HG03378 (cell line): Measurements from ENCODE around the gene CD300LD.
"Not testable (repeated sequence)": the region's sequence is repeated elsewhere in the genome, so short reads cannot be mapped to it uniquely, and the experiment has no call there.

Source experiments
- ATAC-seq: cut with Tn5 transposase; IDR thresholded peaks from one replicate; pipeline ENCODE4 v1.9.1; 2021; ENCODE audit warnings: mild to moderate bottlenecking, moderate library complexity; ENCODE audit not compliant: unreplicated experiment

Gene CD300LD

DNA sequence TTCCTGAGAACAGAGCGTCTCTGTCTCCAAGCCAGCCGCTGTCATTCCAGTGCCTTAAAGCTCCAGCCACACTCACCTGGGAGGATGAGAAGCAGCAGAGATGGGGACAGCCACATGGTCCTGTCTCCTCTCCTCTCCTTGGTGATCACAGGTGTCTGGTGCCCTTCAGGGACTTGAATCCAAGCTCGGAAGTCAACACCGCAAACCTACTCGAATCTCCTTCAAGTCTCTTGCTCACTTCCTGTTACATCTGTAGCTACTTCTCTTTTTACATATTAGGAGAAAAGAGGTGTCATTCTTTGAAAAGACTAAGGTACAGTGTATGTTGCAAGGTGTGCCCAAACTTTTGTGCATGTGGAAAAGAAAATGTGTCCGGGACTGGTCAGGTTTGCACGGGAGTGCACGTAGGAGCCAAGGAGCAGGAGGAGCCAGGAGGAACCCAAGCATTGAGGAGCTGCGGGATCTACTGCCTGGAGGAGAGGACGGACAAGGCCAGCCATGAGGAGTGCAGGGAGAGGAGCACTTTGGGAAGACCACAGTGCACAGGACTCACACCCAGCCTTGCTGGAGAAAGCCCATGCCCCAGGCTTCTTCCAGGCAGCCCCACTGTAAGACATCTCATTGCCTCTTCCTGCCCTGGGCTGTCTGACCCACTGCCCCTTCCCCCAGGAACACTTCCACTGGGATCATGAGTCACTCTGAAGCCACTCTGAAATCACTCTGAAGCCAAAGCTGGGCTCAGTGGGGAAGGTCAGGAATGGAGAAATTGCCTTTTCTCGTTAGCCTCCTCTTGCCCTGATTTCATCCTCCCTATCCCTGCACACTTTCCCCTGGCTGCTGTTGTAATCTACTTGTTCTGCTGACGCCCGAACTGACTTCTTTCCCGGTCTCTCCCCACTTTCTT, at the start of gene CD300LD:
Gene CD300LD, minus strand, starts transcription at position 197 of the 904 bp plus-strand sequence. Its CDS starts 81 bp downstream, at position 116.
- ATAC-seq = no peak

DNA sequence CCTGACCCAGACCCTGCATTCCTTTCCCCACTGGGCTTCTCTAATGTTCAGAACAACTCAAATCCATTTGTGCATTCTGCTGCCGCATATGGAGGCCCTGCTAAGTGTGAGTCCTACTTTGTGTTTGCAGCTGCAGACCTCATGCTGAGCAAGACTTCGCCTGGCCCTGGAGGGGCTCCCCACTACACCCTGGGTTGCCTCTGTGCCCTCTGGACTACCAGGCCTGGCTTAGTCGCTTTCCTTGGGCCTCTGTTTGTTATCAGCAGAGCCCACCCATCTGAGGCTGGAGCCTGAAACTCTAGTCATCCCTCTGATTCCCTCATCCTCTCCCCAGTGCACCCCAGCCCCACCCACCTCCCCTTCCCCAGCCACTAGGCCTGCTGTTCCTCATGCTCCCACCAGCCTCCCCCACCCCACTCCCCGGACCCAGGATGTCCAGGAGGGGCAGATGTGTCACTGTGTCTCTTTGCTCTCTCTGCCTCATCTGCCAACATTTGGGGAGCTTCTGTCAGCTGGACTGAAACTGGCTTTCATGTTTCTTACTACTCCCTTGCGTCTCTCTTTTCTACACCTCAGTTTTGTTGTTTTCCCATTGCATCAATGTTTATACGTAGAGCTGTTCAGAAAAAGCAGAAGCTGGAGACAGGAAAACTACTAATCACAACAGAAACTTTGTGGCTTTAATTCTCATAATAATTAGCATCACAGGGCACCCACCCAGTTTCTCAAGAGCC, 49.3 kb upstream of the CD300LD start:
- no peak for ATAC-seq

DNA sequence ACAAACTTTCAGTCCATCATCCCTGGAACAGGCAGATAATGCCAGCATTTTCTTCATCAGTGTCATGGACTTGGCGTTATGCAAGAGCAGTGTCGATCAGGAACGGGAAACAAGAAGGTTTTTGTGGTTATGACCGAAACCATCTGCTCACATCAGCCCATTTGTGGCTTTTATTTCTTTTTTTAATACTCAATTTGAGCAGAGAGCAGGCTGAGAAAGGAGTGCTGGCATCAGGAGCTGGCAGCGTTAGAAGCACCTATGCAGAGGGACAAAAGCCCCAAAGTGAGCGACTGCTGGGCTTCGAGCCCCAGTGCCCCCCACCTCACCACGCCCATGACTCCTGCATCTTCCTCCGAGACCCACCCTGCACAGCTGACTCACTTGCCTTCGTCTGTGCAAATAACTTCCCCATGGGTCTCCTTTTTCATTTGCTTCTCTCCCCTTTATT, 47.6 kb upstream of the CD300LD start:
- ATAC-seq = no peak

DNA sequence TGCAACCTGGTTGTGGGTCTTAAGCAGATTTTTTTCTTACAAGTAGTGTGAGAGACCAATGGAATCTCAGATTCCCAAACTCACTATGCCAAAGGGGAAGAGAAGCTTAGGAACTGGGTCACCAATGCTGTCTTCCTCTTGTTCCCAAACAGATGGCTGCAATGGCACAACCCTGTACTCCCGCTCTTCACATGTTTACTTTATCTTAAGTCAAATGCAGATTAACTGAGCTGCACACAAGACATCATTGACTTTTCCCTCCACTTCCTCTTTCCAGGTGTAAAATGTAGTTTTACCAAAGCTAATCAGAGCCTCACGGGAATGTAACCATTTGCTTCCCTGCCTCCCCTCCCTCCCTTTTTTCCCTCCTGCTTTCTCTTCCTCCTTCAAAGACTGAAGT, 45.8 kb upstream of the CD300LD start:
- no peak for ATAC-seq

DNA sequence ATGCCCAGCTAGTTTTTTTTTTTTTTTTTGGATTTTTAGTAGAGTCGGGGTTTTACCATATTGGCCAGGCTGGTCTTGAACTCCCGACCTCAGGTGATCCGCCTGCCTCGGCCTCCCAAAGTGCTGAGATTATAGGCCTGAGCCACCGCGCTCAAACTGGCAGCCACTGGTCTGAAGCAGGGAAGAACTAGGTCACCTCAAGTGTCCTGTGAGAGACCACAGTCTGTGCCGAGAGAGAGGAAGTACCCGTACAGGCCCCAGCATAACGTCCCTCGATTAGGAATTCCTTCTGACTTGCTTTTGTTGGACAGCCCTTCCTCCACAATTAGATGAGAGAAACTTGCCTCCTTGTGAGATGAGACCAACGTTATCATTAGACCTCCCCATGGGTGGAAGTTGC, 45.2 kb upstream of the CD300LD start:
- no peak for ATAC-seq

GRCh38 chr17:74636541-74637085, 44.5 kb upstream of the CD300LD start:
- not testable (repeated sequence) for ATAC-seq

DNA sequence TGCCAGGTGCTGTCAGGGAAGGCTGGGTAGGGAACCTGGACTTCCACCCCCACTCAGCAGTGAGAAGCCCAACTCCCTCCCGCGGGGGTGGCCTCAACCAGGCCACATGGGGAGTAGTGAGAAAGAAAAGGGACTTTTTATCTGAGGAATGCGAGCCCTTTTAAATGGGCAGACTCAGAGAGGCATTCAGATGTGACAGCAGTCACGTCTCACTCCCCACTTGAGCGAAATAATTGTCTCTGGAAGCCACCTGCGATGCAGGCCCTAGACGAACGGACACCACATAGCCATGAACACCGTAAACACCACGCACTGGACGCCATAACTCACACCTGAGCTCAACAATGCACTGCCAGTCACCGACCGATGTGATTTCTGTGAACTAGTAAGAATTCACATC, 43.3 kb upstream of the CD300LD start:
- no peak for ATAC-seq

DNA sequence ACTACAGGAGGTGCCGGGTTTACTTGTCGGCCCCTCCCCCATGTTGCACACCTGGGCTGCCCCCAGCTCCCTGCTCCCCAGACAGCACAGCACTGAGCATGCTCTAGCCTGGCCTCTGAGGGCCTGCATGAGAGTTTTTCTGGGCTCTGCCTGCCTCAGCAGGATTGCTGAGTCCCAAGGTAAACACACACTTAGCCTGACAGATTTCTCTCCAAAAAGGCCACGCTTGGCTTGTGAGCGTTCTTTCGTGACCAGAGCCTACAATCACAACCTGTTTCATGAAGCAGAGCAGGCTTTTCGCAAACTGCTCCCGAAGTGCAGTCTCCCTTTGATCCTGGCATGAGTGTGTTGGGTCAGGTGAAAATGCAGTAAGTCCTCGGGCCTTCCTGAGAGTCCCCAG, 41.2 kb upstream of the CD300LD start:
- ATAC-seq = no peak

GRCh38 chr17:74632617-74633016, 40.5 kb upstream of the CD300LD start:
- no peak for ATAC-seq

GRCh38 chr17:74631468-74632450, 39.7 kb upstream of the CD300LD start:
- ATAC-seq = no peak

DNA sequence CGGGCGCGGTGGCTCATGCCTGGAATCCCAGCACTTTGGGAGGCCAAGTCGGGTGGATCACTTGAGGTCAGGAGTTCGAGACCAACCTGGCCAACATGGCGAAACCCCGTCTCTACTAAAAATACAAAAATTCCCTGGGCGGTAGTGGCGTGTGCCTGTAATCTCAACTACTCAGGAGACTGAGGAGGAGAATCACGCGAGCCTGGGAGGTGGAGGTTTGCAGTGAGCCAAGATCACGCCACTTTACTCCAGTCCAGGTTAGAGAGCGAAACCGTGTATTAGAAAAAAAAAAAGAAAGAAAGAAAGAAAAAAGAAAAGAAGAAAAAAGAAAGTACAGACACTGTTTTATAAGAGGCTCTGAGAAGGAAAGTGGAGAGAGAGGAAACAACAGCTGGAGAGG, 38.2 kb upstream of the CD300LD start:
- not testable (repeated sequence) for ATAC-seq

GRCh38 chr17:74625661-74626060, 33.6 kb upstream of the CD300LD start:
- no peak for ATAC-seq

GRCh38 chr17:74624131-74624530, 32.0 kb upstream of the CD300LD start:
- no peak for ATAC-seq

DNA sequence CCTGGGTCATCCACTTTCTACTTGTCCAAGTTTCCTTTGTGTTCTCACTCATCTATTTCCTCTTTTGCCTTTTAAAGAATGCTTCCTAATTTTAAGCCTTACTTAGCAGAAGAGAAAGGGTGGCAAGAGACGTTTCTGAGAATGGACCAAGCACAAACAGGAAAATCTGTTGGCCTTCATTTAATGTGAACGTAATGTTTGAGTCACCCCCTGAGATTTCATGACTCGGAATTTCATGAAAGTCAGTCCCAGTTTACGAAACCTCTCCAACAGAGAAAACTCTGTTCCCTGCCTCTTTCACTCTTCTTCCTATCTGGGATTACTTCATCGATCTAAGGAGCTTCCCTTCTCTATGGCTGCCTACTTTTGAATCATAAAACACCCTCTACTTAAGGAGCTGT, 31.6 kb upstream of the CD300LD start, which contains the start of gene CD300E:
Gene CD300E, minus strand, starts transcription at position 46 of the 401 bp plus-strand sequence. CDS start 117 bp downstream, outside the sequence.
- ATAC-seq = no peak

- no peak for ATAC-seq
These were observed 27.1 kb upstream of the CD300LD start for GRCh38 chr17:74619077-74619673.

- no peak for ATAC-seq
These were observed 26.4 kb upstream of the CD300LD start for GRCh38 chr17:74618451-74618850.

- no peak for ATAC-seq
These were observed 24.6 kb upstream of the CD300LD start for GRCh38 chr17:74616696-74617095.

- ATAC-seq = no peak
These were observed 20.0 kb upstream of the CD300LD start for GRCh38 chr17:74612046-74612445.

GRCh38 chr17:74610108-74610507, 18.0 kb upstream of the CD300LD start:
- no peak for ATAC-seq

- ATAC-seq = no peak
These were observed 16.4 kb upstream of the CD300LD start for GRCh38 chr17:74608511-74608910.
